GM18907 (cell line): ENCODE data around the gene RPAP3.

Source experiments
- ATAC-seq: cut with Tn5 transposase; IDR thresholded peaks from one replicate; pipeline ENCODE4 v1.9.1; 2021; ENCODE audit warnings: mild to moderate bottlenecking, moderate library complexity; ENCODE audit not compliant: unreplicated experiment

RPAP3 gene

DNA sequence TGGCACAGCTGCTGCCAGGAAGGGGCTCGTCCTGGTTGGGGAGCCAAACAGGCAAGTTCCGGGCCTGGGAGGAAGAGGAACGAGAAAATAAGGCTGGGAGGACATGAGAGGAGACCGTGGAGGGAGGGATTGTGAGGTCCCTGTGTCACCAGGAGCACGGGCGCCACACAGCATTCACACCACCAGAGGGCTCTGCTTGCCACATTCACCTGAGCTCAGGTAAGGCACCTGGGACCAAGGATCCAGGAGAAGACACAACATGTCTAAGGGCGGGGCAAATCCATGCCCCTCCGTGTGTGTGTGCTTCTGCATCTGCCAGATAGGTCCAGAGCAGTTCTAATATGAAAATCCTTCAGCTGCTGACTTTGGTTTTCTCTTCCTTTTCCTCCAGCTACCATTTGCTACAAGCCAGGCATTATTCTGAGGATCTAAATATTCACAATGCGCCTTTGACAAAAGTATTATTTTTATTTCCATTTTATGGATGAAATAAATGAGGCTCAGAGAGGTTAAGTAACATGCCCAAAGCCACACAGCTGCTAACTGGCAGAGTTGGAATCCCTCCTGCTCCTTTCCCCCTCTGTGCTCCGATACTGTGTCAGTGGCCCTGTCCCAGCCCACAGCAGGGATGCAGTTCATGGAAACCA is 38.3 kb upstream of the RPAP3 start:
- ATAC-seq = no peak

DNA sequence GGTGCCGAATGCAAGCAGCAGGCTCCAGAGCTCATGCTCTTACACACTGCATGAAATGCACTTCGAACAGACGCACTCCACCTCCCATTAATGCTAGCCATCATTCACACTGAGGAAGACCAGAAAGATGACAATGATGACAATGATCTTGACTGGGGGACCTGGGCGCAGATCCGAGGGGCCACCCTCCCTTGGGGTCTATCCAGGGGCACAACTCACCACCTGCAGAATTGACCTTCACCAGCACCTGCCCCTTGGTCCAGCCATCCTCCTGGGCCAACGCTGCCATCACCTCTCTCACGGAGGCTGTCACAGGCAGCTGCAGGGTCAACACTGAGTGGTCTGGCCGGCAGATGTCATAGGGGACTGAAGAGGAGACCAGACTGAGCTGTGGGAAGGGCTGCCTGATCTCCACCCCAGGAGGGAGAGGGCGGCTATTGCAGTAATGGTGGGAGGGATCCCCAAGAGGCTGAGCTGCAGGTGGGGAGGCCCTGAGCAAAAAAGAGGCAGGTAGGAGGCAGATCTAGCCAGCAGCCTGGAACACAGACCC is 37.6 kb upstream of the RPAP3 start:
- no peak for ATAC-seq

DNA sequence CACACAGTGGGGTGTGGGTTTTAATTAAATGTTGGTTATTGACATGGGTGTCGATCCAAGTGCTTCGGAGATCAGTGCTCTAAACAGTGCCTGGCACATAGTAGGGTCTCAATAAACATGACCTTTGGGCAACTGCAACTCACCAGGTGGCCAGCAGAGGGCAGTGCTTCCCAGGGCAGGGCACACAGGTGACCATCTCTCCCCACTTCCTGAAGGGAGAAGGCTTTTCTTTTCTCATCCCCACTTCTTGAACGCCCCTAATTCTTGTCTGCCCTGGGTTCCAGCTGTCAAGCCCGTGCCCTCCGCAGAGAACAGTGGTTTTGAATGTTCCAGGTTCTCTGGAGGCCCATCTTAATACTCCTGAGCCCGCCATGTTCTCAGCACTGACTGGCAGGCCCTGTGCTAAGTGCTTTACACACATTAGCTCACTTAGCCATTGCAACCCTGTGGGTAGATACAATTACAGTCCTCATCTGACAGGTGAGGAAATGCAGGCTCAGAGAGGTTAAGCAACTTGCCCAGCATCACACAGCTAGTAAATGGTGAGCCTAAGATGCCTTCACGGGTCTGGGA is 36.5 kb upstream of the RPAP3 start:
- ATAC-seq = no peak

DNA sequence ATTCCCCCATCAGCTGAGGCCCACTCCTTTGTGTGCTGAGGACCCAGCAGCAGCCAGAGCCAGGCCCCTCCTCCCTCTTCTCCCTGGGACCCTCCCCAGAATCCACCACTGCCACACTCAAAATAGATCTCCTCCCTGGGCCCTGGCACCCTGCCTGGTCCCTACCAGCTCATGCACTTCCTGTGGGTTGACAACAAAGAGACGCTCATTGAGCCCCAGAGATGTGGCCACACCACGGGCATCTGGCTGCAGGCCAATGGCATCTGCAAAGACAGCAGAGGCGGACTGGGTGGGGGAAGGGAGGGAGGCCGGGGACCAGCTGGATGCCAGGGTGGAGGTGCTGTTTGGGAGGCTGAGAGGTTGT is 35.5 kb upstream of the RPAP3 start:
- peak; percentile 60 for ATAC-seq

DNA sequence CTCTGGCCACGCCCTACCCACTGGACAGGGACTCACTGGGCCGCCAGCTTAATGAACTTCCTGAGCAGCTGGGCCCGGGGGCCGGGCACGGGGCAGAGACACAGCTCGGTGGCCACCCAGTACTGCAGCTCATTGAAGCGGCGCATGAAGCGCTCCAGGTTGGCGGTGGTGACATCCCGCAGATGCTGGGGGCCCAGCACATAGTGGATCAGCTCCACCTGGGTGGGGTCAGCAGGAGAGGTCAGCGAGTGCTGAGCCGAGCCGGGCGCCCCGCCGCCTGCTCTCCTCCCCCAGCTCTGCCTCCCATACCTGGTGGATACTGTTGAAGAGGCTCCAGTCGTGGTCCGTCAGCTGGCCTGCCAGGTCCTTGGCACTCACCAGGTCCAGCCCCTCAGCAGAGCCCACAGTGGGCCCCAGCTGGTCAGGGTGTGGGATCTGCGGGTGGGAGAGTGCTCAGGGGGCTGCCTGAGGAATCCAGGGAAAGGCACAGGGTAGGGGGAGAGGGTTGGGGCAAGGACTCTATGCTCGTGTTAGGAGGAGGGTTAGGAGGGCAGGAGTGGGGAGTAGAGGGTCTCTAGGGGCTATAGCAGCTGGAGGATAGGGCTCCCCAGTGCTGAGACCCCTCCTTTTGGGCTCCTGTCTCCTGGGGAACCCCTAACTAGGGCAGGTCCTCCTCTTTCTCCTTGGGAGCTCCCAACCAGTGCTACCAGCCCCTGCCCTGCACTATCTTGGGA is 34.9 kb upstream of the RPAP3 start:
- ATAC-seq = peak; percentile 47

DNA sequence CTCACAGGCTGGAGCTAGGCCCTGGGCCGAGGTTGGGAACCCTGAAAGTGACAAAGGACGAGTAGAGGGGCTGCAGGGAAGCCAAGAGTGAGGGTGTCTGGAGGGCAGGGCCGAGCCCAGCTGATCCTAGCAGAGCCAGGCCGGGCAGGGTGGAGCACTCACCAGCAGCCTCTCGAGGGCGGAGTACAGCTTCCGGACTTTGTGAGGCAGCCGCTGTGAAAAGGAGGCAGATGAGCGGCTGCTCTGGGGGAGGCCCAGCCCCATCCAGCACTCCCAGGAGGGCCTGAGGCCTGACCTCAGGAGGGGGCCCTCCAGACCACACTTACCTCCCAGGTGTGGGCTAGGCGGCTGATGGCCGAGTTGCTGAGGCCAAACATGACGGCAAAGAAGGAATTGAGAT is 34.1 kb upstream of the RPAP3 start:
- peak; percentile 60 for ATAC-seq

DNA sequence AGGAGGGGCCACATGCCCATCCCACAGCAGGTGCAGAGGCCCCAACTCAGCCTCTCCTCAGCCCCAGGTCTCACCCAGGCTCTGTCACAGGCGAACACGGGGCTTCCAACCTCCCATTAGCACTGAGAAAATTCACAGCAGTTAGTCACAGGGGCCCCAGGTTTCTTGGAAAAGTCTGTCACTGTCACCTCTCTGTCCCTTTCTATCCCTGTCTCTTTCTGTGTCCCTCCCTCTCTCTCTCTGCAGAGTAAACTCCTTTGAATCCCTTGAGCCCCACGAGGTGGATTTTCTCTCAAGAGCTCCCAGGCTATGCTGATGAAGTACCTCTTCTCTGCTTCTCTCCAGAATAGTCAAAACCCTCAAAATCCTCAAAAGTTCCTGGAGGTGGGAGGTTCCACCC is 33.5 kb upstream of the RPAP3 start:
- no peak for ATAC-seq

DNA sequence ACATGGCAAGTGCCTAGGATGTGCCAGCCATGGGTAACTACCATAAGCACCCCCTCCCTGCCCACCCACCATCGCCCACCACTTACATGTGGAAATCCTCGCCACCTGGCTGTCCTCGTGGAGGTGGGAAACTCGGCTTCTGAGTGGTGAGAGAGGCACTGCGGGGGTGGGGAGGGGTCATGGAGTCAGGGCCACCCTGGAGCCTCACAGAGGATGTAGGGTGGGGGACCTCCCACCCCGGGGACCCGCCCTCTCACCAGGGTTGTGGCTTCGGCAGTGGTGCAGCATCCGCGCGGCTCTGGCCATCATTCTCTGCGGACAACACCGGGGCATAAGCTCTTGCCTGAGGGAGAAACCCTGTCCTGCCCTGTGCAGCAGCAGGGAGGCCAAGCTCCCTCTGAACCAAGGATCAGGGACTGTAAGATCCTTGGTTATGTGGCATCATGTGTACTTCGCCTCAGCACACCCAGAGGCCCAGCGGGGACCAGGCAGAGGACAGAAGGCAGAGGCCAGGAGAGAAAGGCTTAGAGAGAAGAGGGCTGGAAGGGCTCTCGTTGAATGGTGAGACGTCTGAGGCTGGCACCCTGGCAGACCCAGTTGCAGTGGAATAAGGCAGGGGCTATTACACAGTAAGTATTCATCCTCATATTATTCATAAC is 32.2 kb upstream of the RPAP3 start:
- no peak for ATAC-seq

DNA sequence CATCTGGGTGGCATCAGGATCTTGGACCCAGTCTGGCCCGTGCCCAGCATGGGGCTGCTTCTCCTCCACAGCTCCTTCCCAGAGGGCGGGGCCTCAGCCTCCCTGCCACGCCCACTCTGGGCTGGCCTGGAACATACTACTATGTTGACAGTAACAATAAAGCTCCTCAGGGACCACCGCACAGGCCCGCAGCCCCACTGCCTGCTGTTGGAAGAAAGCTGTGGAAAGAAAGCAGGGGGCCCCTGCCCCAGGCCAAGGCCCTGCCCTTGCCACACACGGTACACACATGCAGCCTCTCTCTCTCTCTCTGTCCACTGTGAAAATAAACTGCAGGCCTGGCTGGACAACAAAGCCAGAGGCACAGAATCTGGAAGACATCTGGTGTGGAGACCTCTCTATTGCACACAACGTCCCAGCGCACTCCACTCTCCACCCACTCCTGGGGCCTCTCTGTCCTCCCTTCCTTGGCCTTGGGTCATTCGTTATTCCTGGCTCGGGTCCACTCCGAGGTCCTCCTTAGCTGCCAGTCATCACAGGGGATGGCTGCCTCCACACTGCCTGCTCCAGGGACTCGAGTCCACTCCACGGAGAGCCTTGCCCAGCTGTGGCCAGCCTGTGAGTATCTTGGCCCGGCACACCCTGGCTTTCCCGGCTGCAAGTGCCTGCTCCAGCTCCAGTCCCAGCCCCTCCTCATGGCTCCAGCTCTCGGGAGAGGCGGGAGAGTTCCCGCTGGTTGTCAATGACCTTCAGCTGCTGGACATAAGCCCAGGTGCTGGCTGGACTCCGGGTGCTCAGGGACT is 31.2 kb upstream of the RPAP3 start:
- ATAC-seq = no peak

DNA sequence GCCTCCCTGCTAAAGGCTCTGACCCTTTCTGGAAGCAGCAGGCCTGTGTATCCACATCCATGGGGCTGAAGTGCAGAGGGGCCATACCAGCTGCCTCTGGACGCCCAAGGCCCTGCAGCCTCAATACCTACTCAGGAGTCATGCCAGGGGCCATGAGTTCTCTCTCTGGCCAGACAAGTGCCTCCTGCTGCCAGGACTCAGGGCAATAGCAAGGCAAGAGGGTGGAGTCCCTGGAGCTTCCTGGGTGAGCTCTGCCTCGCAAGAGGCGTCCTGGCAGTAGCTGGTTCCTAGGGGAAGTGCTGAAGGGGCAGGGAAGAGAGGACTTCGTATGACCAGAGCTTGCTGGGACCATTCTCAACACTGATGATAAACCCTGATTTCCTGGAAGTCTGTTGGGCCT is 30.4 kb upstream of the RPAP3 start:
- ATAC-seq = no peak

DNA sequence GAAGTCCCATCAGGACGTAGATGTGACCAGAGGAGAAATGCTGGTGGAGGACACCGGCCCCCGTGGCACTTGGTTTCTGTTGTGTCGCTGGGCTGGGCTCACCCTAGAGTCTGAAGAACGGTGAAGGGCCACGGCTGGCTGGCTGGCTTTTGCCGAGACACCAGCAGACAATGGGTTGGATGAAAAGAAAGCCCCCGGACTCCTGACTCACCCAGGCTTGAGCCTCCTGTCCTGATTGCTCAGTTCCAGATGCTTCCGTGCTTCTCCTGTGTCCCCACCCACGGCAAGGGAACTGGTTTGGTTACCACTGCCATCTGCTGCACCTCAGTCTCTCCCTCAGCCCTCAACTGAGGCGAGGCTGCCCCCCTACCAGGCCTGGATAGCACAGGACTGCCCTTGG is 29.8 kb upstream of the RPAP3 start:
- no peak for ATAC-seq

DNA sequence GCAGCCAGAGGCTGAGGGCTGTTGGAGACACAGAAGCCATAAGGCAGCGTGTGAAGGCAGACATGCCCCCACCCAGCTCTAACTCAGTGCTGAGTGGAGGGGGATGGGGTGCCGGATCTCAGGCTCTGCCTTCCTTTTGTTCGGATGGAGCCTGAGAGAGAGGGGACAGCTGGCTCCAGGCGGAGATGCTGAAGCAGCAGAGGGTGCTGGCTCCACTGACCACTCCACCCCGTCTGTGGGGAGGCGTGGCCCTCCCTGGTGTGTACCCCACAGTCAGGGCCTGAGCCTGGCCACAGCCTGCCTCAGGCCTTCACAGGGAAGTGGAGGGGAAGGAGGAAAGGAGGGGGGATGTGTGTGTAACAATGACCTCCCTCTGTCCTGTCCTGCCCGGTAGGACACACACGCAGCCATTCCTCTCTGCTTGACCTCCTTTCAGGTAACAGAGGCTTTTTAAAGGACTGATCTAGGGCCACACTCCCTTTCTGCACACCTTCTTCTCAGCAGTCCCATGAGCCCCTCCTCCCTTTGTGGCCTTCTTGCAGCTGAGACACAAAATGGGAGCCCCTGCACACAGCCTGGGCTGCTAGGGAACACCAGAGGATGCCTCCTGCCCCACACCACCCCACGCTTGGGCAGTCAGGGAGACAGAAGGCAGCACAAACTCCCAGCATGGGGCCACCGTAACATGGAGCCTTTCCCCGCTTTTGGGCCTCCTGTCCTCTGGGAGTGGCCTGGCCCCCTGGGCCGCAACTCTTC is 29.1 kb upstream of the RPAP3 start:
- ATAC-seq = no peak

DNA sequence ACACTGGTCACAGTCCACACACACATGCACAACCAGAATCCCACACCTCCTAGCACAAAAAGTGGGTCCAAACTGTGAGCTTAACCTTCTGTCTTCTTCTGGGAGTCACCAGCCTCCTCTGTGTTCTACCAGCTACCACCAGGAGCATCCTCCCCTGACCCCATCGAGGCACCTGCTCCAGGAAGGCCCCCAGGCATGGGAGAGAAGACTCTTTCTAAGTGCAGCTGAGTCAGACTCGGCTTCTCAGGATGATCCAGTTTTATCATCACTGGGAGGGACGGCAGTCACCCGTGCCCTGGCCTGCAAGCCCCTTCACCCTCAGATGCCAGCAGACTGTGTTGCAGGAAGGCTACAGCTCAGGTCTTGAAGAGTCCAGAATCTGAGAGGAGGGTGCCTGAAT is 27.3 kb upstream of the RPAP3 start:
- ATAC-seq = no peak

DNA sequence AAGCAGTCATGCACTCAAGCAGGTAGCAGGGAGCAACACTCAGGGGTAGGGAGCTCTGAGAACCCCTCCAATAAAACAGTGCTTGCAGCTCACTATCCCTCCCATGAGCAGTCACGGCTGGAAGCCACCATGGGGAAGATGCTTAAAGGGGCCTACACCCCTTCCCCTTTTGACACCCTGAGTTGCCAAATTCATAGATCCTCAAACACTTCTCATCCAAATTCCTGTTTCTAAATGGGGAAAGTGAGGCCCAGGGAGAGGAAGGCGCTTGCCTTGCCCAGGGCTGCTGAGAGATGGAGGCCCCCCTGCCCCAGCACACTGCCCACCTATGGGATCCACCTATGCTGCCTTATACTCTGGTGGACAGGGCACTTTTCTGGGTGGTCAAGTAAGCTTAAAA is 26.7 kb upstream of the RPAP3 start:
- ATAC-seq = no peak

DNA sequence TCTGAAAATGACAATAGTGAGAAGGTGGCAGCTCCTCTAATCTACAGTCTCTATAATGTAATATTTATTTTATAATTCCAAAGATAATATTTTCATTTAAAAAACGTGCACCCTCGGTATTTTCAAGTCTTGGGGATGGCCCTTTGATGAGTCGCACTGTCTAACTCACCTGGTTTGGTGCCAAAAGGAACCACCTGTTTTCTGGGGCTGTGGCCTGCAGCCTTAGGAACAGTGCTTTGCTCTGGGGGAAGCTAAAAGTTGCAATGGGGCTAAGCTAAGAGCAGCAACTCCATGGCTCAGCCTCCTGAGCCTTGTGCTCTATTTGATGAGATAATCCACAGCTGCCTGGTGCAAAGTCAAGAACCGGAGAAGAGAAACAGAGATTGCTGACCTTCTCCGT is 25.9 kb upstream of the RPAP3 start:
- ATAC-seq = no peak

DNA sequence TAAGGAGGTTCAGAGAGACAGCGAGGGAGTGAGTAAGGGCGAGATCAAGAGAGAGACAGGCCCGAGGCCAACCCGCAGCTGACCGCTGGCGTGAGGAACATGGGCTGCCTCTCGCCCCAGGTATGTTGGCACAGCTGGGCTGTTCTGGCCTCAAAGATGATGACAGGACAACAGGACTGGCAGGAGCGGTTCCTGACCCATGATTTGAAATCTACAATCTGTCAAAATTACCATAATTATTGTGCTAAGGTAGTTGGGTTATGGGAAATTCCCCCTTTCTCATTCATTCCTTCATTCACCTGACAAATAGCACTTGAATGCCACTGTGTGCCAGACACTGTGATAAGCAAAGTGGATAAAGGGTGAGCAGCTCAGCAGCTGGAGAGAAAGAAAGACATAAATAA is 24.5 kb upstream of the RPAP3 start:
- no peak for ATAC-seq

DNA sequence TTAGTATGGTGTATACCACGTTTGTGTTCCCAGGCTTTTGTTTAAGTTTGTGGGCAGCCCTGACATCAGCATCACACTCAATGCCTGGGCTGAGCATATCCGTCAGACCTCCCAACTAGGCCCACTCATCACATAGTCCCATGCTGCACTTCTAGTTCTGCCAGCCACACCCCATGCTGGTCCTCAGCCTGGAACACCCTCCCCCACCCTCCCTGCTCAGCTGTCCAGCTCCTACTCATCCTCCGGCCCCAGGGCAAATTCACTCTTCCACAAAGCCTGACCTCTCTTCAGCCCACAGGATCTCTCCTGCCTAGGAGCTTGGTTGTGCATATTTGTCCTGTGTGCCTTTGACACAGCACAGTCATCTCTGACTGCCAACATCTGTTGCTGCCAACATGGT is 23.4 kb upstream of the RPAP3 start:
- ATAC-seq = no peak

DNA sequence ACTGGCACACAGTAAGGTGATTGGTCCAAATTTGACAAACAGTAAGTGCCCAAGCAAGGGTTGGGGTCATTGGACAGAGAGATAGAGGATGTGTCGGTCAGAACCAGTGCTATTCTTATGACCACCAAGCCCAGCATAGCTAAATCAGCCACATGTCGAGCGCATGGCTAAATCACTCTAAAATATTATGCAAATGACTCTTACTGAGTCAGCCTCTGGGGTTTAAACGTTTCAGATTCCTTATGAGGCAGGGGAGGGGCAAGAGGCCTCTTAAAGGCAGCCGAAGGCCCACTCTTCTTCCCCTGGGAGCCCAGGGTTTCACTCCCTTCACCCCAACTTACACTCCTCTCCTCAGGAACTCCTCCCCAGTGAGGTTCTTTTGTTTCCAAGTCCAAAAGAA is 20.1 kb upstream of the RPAP3 start:
- peak; percentile 74 for ATAC-seq

DNA sequence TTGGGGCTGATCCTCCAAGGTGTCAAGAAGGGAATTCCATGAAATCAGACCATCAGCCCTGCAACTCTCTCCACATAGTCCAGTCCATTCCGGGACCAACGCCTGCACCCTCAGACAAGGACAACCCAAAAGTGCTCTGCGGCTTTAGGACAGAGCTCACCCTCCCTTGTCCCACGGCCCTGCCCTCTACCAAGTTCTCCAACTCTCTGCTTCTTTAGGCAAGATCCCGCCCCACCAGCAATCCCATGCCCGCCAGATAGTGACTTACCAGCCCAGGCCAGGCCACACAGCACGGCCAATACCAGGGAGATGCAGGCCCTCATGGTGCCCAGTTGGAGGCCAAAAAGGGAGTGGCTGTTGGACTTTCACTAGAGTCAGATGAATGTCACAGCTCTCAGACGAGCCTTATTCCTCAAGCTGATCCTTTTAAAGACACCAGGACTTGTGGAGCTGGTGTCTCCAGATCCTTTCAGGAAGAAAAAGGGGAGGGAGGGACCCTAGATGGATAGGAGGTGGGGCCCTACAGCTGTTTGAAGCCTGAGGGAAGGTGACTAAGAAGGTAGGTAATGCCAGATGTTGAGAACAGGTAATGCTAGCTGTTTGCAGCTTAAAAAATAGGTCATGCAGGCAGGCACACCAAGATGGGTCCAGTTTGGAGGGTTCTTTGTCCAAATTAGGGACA is 19.4 kb upstream of the RPAP3 start, which contains the start of gene ENDOU:
Gene ENDOU (minus strand): TSS at position 400 of the 682 bp plus-strand sequence. CDS start 77 bp downstream, at position 323.
- ATAC-seq = no peak
